Ishikawa (cell line): ENCODE measurements around the gene PSAP.

Experiments used
- CEBPB ChIP-seq: IDR thresholded peaks from 2 replicates; pipeline ENCODE4 v1.6.1; 2012
- CREB1 ChIP-seq: IDR thresholded peaks from 2 replicates; pipeline ENCODE4 v1.6.1; 2012; ENCODE audit warnings: low read depth
- EGR1 ChIP-seq: IDR thresholded peaks from 2 replicates; pipeline ENCODE4 v1.6.1; 2012
- EP300 ChIP-seq: IDR thresholded peaks from 2 replicates; pipeline ENCODE4 v1.6.1; 2012; ENCODE audit warnings: borderline replicate concordance
- FOXM1 ChIP-seq: IDR thresholded peaks from 2 replicates; pipeline ENCODE4 v1.6.1; 2012; ENCODE audit warnings: low read depth, borderline replicate concordance
- NFIC ChIP-seq: IDR thresholded peaks from 2 replicates; pipeline ENCODE4 v1.6.1; 2012
- RAD21 ChIP-seq: IDR thresholded peaks from 2 replicates; pipeline ENCODE4 v1.6.1; 2012; ENCODE audit warnings: low read depth
- TAF1 ChIP-seq: IDR thresholded peaks from 2 replicates; pipeline ENCODE4 v1.6.1; 2012; ENCODE audit warnings: low read depth, mild to moderate bottlenecking
- TCF12 ChIP-seq: IDR thresholded peaks from 2 replicates; pipeline ENCODE4 v1.6.1; 2012; ENCODE audit warnings: low read depth
- TEAD4 ChIP-seq: IDR thresholded peaks from 2 replicates; pipeline ENCODE4 v1.6.1; 2012
- YY1 ChIP-seq: IDR thresholded peaks from 2 replicates; pipeline ENCODE4 v1.6.1; 2012; ENCODE audit warnings: low read depth
- ZBTB7A ChIP-seq: IDR thresholded peaks from 2 replicates; pipeline ENCODE4 v1.6.1; 2012; ENCODE audit warnings: low read depth
- TF ChIP-seq, protein P1 (sequence below): IDR thresholded peaks from 2 replicates; pipeline ENCODE4 v1.6.1; 2012
- TF ChIP-seq, protein P2 (sequence below): IDR thresholded peaks from 2 replicates; pipeline ENCODE4 v1.6.1; 2012
- TF ChIP-seq, protein P3 (sequence below): IDR thresholded peaks from 2 replicates; pipeline ENCODE4 v1.6.1; 2012; ENCODE audit warnings: low read depth, mild to moderate bottlenecking

The PSAP gene

DNA sequence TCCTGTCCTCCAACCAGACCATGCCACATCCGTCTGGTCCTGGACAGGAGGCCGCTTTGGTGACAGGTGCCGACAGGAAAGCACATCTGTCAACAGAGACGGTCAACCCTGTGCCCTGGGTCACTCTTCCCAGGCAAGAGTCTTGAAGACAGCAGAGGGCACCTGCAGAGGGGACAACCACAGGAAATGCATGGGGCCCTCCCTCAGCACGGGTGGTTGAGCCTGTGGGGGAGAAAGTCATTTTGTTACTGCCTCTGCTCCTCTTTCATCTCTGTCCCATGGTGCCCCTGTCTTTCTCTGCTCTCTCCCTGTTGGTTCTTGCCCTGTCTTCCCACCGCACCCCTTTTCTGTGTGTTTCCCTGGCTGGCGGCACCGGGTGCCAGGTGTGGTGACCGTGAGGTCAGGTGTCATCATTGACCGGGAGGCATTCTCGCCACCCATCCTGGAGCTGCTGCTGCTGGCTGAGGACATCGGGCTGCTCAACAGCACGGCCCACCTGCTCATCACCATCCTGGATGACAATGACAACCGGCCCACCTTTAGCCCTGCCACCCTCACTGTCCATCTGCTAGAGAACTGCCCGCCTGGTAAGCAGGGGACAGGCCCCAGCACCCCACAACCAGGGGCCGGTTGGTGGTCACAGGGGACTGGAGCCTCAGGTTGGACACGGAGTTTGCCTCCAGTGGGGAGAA lies 60.2 kb downstream of the PSAP start:
- TF ChIP-seq TEAD4 (no peak), NFIC (no peak), EGR1 (no peak), YY1 (no peak), RAD21 (no peak), FOXM1 (no peak), CREB1 (no peak), TCF12 (no peak), CEBPB (no peak), ZBTB7A (no peak), EP300 (no peak), TAF1 (no peak)
- TF ChIP-seq, protein P1, sequence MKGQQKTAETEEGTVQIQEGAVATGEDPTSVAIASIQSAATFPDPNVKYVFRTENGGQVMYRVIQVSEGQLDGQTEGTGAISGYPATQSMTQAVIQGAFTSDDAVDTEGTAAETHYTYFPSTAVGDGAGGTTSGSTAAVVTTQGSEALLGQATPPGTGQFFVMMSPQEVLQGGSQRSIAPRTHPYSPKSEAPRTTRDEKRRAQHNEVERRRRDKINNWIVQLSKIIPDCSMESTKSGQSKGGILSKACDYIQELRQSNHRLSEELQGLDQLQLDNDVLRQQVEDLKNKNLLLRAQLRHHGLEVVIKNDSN, result no peak
- TF ChIP-seq, protein P2, sequence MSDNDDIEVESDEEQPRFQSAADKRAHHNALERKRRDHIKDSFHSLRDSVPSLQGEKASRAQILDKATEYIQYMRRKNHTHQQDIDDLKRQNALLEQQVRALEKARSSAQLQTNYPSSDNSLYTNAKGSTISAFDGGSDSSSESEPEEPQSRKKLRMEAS, result no peak
- TF ChIP-seq, protein P3, sequence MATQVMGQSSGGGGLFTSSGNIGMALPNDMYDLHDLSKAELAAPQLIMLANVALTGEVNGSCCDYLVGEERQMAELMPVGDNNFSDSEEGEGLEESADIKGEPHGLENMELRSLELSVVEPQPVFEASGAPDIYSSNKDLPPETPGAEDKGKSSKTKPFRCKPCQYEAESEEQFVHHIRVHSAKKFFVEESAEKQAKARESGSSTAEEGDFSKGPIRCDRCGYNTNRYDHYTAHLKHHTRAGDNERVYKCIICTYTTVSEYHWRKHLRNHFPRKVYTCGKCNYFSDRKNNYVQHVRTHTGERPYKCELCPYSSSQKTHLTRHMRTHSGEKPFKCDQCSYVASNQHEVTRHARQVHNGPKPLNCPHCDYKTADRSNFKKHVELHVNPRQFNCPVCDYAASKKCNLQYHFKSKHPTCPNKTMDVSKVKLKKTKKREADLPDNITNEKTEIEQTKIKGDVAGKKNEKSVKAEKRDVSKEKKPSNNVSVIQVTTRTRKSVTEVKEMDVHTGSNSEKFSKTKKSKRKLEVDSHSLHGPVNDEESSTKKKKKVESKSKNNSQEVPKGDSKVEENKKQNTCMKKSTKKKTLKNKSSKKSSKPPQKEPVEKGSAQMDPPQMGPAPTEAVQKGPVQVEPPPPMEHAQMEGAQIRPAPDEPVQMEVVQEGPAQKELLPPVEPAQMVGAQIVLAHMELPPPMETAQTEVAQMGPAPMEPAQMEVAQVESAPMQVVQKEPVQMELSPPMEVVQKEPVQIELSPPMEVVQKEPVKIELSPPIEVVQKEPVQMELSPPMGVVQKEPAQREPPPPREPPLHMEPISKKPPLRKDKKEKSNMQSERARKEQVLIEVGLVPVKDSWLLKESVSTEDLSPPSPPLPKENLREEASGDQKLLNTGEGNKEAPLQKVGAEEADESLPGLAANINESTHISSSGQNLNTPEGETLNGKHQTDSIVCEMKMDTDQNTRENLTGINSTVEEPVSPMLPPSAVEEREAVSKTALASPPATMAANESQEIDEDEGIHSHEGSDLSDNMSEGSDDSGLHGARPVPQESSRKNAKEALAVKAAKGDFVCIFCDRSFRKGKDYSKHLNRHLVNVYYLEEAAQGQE, result no peak

DNA sequence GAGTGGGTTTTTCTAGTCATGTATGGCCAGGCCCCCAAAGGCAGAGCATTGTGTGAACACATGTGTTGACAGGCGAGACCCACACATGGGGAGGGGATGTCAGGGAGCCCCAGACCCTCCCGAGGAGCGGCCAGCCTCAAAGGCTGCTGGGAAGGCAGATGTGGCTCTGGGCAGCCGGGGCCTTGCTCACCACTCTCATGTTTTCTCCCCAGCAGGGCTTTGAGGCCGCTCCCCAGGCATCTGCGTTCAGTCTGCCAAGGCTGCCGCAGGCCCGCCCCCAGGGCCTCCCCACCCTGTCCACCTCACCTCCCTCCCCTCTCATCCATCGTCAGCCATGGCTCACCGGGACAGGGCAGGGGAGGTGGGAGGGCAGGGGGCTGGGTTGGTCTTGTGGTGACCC lies 61.2 kb downstream of the PSAP start:
- no peak for TF ChIP-seq TEAD4
- no peak for TF ChIP-seq CREB1
- TF ChIP-seq TAF1, result no peak
- TF ChIP-seq CEBPB, result no peak
- TF ChIP-seq, protein P2, result no peak

DNA sequence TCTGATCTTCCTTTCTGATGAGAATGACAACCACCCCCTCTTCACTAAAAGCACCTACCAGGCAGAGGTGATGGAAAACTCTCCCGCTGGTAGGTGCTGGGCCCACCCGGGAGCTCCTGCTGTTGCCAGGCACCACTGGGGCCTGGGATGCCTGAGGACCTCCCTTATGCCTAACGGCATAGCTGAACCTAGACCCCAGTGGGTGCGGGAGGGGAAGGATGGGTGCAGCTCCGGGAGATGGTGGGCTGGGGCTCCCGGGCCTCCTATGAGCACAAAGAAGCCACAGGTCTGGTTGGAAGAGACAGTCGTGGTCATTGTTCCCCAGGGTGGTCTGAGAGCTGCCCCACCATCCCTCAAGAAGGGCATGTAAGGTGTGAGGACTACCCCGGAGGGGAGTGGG lies 62.1 kb downstream of the PSAP start:
- TF ChIP-seq, protein P1, result no peak
- TF ChIP-seq TCF12 (no peak), EP300 (no peak), CREB1 (no peak), TEAD4 (no peak), EGR1 (no peak), TAF1 (no peak), FOXM1 (no peak), NFIC (no peak), CEBPB (no peak), ZBTB7A (no peak), RAD21 (no peak), YY1 (no peak)
- TF ChIP-seq, protein P3, result no peak
- TF ChIP-seq, protein P2, result no peak

DNA sequence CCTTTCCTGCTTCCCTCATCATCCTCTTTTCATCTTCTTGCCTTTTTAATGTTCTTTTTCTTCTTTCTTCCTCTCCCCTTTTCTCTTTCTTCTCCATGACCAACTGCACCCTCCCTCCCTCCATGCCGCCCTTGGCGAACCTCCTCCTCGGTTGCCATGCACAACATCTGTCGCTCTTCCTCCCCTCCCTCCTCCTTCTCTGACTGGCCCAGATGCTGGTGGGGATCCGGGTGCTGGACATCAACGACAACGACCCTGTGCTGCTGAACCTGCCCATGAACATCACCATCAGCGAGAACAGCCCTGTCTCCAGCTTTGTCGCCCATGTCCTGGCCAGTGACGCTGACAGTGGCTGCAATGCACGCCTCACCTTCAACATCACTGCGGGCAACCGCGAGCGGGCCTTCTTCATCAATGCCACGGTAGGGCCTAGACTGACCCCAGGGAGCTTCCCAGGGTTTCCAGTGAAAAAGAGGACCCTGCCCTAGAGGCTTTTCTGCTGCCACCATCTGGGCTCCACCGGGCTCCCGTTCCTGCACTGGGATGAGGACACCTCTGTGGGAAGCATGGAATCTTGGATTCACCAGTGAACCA lies 66.3 kb downstream of the PSAP start:
- no peak for TF ChIP-seq FOXM1
- TF ChIP-seq YY1, result no peak
- no peak for TF ChIP-seq EGR1
- TF ChIP-seq ZBTB7A, result no peak

DNA sequence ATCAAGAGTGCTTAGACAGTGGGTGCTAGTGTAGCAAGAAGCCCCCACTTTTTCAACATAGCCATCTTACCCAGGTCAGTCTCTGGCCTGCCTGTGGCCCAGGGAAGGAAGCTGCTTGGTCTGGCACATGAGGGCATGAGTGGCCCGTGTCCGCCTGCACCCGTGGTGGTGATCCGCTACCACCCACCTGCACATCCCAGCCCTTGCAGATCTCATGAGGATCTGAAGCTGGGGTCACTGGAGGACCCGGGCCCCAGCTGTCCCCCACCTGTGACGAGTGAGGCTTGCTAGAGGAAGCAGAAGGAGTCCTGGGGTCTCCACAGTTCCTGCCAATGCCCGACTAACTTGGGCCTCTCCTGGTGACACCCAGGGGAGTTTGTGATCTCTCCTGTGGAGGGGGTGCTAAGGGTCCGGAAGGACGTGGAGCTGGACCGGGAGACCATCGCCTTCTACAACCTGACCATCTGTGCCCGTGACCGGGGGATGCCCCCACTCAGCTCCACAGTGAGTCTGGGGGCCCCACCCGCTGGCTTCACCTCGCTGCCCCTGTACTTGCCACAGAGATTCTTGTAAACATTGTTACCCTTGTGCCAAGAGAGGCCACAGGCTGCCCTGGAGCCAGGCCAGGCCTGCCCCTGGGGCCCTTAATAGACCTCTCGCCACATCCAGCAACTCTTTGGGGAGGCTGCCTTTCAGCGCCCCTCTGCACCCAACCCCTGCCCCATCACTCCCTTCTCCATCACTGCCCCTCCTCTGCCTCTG lies 67.0 kb downstream of the PSAP start:
- TF ChIP-seq TAF1 (no peak), TEAD4 (no peak), YY1 (no peak), EP300 (no peak), FOXM1 (no peak), CREB1 (no peak), NFIC (no peak), EGR1 (no peak)
- TF ChIP-seq, protein P3, result no peak
- TF ChIP-seq, protein P2, result no peak
